ENCODE results near the gene MROH7.

DNA sequence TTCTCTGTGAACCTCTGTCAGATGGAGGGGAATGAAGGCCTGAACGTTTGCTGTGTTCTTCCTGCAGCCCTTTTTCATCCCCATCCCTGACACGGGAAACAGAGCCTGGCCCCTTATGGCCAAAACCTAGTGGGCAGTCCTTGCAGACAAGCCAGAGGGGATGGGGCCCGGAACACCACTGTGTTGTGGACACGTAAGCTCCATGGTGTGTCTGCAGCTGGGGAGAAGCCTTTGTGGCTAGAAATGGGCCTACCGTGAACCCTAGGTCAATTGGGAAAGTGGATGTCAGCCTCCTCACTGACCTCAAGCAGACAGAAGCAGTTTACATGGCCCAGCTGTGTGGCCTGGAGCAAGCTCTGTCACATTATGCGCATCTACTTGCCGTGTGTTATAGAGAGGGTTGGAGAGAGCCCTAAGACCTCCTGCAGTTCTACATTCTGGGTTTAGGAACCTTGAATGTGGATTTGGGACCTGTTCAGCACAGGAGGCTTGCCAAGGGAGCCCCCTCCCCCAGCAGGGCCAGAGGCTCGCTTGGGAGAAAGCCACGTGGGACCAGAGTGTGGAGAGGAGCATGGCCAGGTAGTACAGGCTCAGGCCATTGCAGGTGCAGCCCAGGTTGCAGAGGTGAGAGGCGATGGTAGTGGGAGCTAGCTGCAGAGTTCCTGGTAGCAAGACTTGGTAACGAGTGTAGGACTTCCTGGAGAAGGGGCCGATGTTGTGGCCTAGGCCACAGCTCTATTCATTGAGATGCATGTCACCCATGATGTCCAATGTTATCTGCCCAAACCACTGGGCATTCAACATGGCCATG is 102.0 kb downstream of the MROH7 start:
- TF ChIP-seq, protein P1, sequence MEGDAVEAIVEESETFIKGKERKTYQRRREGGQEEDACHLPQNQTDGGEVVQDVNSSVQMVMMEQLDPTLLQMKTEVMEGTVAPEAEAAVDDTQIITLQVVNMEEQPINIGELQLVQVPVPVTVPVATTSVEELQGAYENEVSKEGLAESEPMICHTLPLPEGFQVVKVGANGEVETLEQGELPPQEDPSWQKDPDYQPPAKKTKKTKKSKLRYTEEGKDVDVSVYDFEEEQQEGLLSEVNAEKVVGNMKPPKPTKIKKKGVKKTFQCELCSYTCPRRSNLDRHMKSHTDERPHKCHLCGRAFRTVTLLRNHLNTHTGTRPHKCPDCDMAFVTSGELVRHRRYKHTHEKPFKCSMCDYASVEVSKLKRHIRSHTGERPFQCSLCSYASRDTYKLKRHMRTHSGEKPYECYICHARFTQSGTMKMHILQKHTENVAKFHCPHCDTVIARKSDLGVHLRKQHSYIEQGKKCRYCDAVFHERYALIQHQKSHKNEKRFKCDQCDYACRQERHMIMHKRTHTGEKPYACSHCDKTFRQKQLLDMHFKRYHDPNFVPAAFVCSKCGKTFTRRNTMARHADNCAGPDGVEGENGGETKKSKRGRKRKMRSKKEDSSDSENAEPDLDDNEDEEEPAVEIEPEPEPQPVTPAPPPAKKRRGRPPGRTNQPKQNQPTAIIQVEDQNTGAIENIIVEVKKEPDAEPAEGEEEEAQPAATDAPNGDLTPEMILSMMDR (conservative IDR thresholded peaks at IDR 0.05; ENCODE audit: low read depth, low read length), result no peak
- TF ChIP-seq EZH2 (IDR thresholded peaks at IDR 0.05; ENCODE audit: low read length, unreplicated experiment) (no peak), EZH2phosphoT487 (IDR thresholded peaks at IDR 0.05; ENCODE audit: borderline replicate concordance, low read length) (no peak)
